KMS-11 (cell line): ENCODE measurements around the gene IL13RA2.

ENCODE experiments used
- H2AFZ ChIP-seq: fragments of 200-600 bp; sonication (generic); 2 replicates; pipeline ENCODE4 v1.6.1; 2016; ENCODE audit warnings: antibody characterized with exemption, mixed run types, low read depth
- H3K27ac ChIP-seq: fragments of 200-600 bp; sonication (generic); 2 replicates; pipeline ENCODE4 v1.6.1; 2016; ENCODE audit warnings: mild to moderate bottlenecking, mixed run types
- H3K27me3 ChIP-seq: fragments of 200-600 bp; sonication (generic); 2 replicates; pipeline ENCODE4 v1.6.1; 2017; ENCODE audit warnings: mild to moderate bottlenecking, low read depth, mixed run types, moderate library complexity; ENCODE audit not compliant: insufficient read depth
- H3K36me3 ChIP-seq: fragments of 200-600 bp; sonication (generic); 2 replicates; pipeline ENCODE4 v1.6.1; 2017; ENCODE audit warnings: mild to moderate bottlenecking, mixed run types; ENCODE audit not compliant: insufficient read depth
- H3K4me1 ChIP-seq: fragments of 200-600 bp; sonication (generic); 2 replicates; pipeline ENCODE4 v1.6.1; 2016; ENCODE audit warnings: mild to moderate bottlenecking, low read depth, mixed run types; ENCODE audit not compliant: poor library complexity, severe bottlenecking
- H3K4me2 ChIP-seq: fragments of 200-600 bp; sonication (generic); 2 replicates; pipeline ENCODE4 v1.7.0; 2016; ENCODE audit warnings: mild to moderate bottlenecking, mixed run types
- H3K4me3 ChIP-seq: fragments of 200-600 bp; sonication (generic); IDR thresholded peaks from 2 replicates; pipeline ENCODE4 v1.6.1; 2017; ENCODE audit warnings: low read depth, low read length, mixed read lengths; ENCODE audit not compliant: insufficient read depth
- H3K79me2 ChIP-seq: fragments of 200-600 bp; sonication (generic); 2 replicates; pipeline ENCODE4 v1.6.1; 2016; ENCODE audit warnings: low read depth, mixed run types; ENCODE audit not compliant: insufficient read depth
- H3K9ac ChIP-seq: fragments of 200-600 bp; sonication (generic); 2 replicates; pipeline ENCODE4 v1.6.1; 2016; ENCODE audit warnings: mild to moderate bottlenecking, mixed run types
- H4K20me1 ChIP-seq: fragments of 200-600 bp; sonication (generic); 2 replicates; pipeline ENCODE4 v1.6.1; 2016; ENCODE audit warnings: mild to moderate bottlenecking, mixed run types; ENCODE audit not compliant: insufficient read depth
- TF ChIP-seq, protein P1 (sequence below): fragments of 200-600 bp; sonication (generic); conservative IDR thresholded peaks from 2 replicates; pipeline ENCODE4 v1.6.1; 2017; ENCODE audit warnings: low read depth, mild to moderate bottlenecking, antibody characterized with exemption, low read length, moderate library complexity, mixed read lengths

IL13RA2 gene, protein sequence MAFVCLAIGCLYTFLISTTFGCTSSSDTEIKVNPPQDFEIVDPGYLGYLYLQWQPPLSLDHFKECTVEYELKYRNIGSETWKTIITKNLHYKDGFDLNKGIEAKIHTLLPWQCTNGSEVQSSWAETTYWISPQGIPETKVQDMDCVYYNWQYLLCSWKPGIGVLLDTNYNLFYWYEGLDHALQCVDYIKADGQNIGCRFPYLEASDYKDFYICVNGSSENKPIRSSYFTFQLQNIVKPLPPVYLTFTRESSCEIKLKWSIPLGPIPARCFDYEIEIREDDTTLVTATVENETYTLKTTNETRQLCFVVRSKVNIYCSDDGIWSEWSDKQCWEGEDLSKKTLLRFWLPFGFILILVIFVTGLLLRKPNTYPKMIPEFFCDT

GRCh38 chrX:115017455-115017854 lies at the start of gene IL13RA2:
Gene IL13RA2, minus strand, starts transcription at chrX:115017616. Its CDS starts 347 bp downstream, at chrX:115017269.
- Histone ChIP-seq H2AFZ (no peak within 1 kb of the TSS), H3K4me3 (no peak within 1 kb of the TSS), H3K9ac (no peak within 1 kb of the TSS), H3K27ac (no peak within 1 kb of the TSS), H3K4me2 (no peak within 1 kb of the TSS), H3K27me3 (no peaks in the 10 kb centered on the region), H3K79me2 (no peaks in the 10 kb centered on the region), H3K36me3 (no peaks in the 10 kb centered on the region), H3K4me1 (no peaks in the 10 kb centered on the region), H4K20me1 (no peaks in the 10 kb centered on the region)
- TF ChIP-seq, protein P1, sequence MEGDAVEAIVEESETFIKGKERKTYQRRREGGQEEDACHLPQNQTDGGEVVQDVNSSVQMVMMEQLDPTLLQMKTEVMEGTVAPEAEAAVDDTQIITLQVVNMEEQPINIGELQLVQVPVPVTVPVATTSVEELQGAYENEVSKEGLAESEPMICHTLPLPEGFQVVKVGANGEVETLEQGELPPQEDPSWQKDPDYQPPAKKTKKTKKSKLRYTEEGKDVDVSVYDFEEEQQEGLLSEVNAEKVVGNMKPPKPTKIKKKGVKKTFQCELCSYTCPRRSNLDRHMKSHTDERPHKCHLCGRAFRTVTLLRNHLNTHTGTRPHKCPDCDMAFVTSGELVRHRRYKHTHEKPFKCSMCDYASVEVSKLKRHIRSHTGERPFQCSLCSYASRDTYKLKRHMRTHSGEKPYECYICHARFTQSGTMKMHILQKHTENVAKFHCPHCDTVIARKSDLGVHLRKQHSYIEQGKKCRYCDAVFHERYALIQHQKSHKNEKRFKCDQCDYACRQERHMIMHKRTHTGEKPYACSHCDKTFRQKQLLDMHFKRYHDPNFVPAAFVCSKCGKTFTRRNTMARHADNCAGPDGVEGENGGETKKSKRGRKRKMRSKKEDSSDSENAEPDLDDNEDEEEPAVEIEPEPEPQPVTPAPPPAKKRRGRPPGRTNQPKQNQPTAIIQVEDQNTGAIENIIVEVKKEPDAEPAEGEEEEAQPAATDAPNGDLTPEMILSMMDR = no peak

DNA sequence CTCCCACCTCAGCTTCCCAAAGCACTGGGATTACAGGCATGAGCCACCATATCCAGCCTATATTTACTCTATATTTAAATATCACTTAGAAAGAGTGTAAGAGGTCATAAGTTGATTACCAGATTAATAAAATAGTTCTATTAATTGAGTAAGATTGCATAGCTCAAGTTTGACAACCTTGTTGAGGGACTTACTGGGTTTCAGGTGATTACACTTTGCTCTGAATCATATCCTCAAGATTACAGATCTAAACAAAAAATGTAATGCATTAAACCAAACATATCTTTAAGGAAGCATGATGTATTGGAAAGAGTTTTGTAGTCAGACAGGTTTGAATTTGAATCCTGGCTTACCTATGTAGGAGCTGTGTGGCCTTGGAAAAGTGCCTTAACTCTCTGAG lies 47.9 kb upstream of the IL13RA2 start:
- H4K20me1 ChIP-seq = no peaks in the 10 kb centered on the region
- no peak overlapping the region for H3K4me2 ChIP-seq
- TF ChIP-seq, protein P1 = no peak
- no peaks in the 10 kb centered on the region for H3K36me3 ChIP-seq
- no peaks in the 10 kb centered on the region for H3K4me1 ChIP-seq
- no peak overlapping the region for H3K9ac ChIP-seq
- H2AFZ ChIP-seq = no peak overlapping the region
- no peaks in the 10 kb centered on the region for H3K79me2 ChIP-seq
- no peaks in the 10 kb centered on the region for H3K27me3 ChIP-seq
- no peak overlapping the region for H3K27ac ChIP-seq
- H3K4me3 ChIP-seq = no peak overlapping the region

- H3K4me3 ChIP-seq = no peak overlapping the region
- no peak overlapping the region for H3K27ac ChIP-seq
- no peaks in the 10 kb centered on the region for H3K27me3 ChIP-seq
- no peak overlapping the region for H3K9ac ChIP-seq
- H2AFZ ChIP-seq = no peak overlapping the region
- H3K79me2 ChIP-seq = no peaks in the 10 kb centered on the region
- no peaks in the 10 kb centered on the region for H3K36me3 ChIP-seq
- no peaks in the 10 kb centered on the region for H3K4me1 ChIP-seq
- H3K4me2 ChIP-seq = no peak overlapping the region
- no peaks in the 10 kb centered on the region for H4K20me1 ChIP-seq
- TF ChIP-seq, protein P1 = no peak
Observed at GRCh38 chrX:115060013-115060412, 42.6 kb upstream of the IL13RA2 start.

DNA sequence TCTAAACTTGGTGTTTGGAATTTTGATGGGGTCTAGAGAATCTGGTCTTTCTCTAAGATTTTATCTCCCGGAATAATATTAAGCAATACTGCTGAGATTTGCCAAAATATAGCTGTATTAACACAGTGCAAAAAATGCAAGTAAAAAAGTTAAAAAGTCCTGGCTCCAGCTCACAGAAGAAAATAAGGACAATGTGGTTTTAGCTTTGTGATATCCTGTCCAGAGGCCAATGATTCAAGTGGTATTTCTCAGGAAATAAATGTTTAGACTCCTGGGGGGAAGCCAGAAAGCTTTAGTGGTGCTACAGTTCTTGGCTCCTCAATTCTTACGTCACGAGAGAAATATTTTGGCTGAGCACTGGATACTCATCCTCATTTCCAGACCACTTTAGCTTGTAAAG lies 40.9 kb upstream of the IL13RA2 start:
- H3K4me1 ChIP-seq = no peaks in the 10 kb centered on the region
- H3K27ac ChIP-seq = no peak overlapping the region
- no peaks in the 10 kb centered on the region for H3K79me2 ChIP-seq
- H3K9ac ChIP-seq = no peak overlapping the region
- H3K4me2 ChIP-seq = no peak overlapping the region
- TF ChIP-seq, protein P1 = no peak
- H3K4me3 ChIP-seq = no peak overlapping the region
- H3K27me3 ChIP-seq = no peaks in the 10 kb centered on the region
- no peak overlapping the region for H2AFZ ChIP-seq
- no peaks in the 10 kb centered on the region for H4K20me1 ChIP-seq
- no peaks in the 10 kb centered on the region for H3K36me3 ChIP-seq
